ENCODE results near the gene LENG8. TPM values are rescaled to one million over a fixed set of nuclear protein-coding genes. Genes with fewer than 3 reads are reported as not detected.

Gene LENG8
- total and polyA plus RNA-seq, 2 of the 8 experiments (the other 6 are each of a cell fraction or from before 2014, with no cell fraction given), result 62.2 to 108 TPM

Small RNA genes lying within 50 kb of the gene (small RNA-seq; reads per million reads assigned to genes)
- gene AC245884.3 (ENCODE audit: insufficient read depth), result not detected

Other genes starting within 250 kb of the LENG8 start
- 1,609 and 1,661 TPM in 2 replicates for gene RPS9, start 248.3 kb upstream of the LENG8 start, total RNA-seq (2021; fragmentation: NEBNext Ultra II Directional; extraction: Animal tissue kit (Norgen Biotek cat#: 25700))
- gene RPS9, start 248.3 kb upstream of the LENG8 start, polyA plus RNA-seq (2011; rRNA removed), result 4,172 and 4,900 TPM in 2 replicates
- gene LILRB3, start 226.2 kb upstream of the LENG8 start, total RNA-seq (2021; fragmentation: NEBNext Ultra II Directional; extraction: Animal tissue kit (Norgen Biotek cat#: 25700)), result not detected in 2 replicates
- gene LILRB3, start 226.2 kb upstream of the LENG8 start, polyA plus RNA-seq (2011; rRNA removed), result not detected in 2 replicates
- gene LILRA6, start 206.4 kb upstream of the LENG8 start, total RNA-seq (2021; fragmentation: NEBNext Ultra II Directional; extraction: Animal tissue kit (Norgen Biotek cat#: 25700)), result not detected in 2 replicates
- gene LILRA6, start 206.4 kb upstream of the LENG8 start, polyA plus RNA-seq (2011; rRNA removed), result not detected in 2 replicates
- gene LILRB5, start 191.9 kb upstream of the LENG8 start, total RNA-seq (2021; fragmentation: NEBNext Ultra II Directional; extraction: Animal tissue kit (Norgen Biotek cat#: 25700)), result not detected in 2 replicates
- 0.05 and 0.06 TPM in 2 replicates for gene LILRB5, start 191.9 kb upstream of the LENG8 start, polyA plus RNA-seq (2011; rRNA removed)
- not detected in 2 replicates for gene LILRB2, start 168.1 kb upstream of the LENG8 start, total RNA-seq (2021; fragmentation: NEBNext Ultra II Directional; extraction: Animal tissue kit (Norgen Biotek cat#: 25700))
- gene LILRB2, start 168.1 kb upstream of the LENG8 start, polyA plus RNA-seq (2011; rRNA removed), result not detected in 2 replicates
- gene LILRA5, start 136.0 kb upstream of the LENG8 start, total RNA-seq (2021; fragmentation: NEBNext Ultra II Directional; extraction: Animal tissue kit (Norgen Biotek cat#: 25700)), result not detected in 2 replicates
- gene LILRA5, start 136.0 kb upstream of the LENG8 start, polyA plus RNA-seq (2011; rRNA removed), result not detected in 2 replicates
- not detected in 2 replicates for gene LILRA4, start 110.0 kb upstream of the LENG8 start, total RNA-seq (2021; fragmentation: NEBNext Ultra II Directional; extraction: Animal tissue kit (Norgen Biotek cat#: 25700))
- not detected in 2 replicates for gene LILRA4, start 110.0 kb upstream of the LENG8 start, polyA plus RNA-seq (2011; rRNA removed)
- gene LAIR1, start 84.3 kb upstream of the LENG8 start, total RNA-seq (2021; fragmentation: NEBNext Ultra II Directional; extraction: Animal tissue kit (Norgen Biotek cat#: 25700)), result not detected in 2 replicates
- 0.13 and 0.18 TPM in 2 replicates for gene LAIR1, start 84.3 kb upstream of the LENG8 start, polyA plus RNA-seq (2011; rRNA removed)
- 24.3 and 26.7 TPM in 2 replicates for gene TTYH1, start 33.7 kb upstream of the LENG8 start, total RNA-seq (2021; fragmentation: NEBNext Ultra II Directional; extraction: Animal tissue kit (Norgen Biotek cat#: 25700))
- gene TTYH1, start 33.7 kb upstream of the LENG8 start, polyA plus RNA-seq (2011; rRNA removed), result 46.5 and 92.1 TPM in 2 replicates
- 3.9 and 4.0 TPM in 2 replicates for gene LENG9, start 14.6 kb downstream of the LENG8 start, total RNA-seq (2021; fragmentation: NEBNext Ultra II Directional; extraction: Animal tissue kit (Norgen Biotek cat#: 25700))
- gene LENG9, start 14.6 kb downstream of the LENG8 start, polyA plus RNA-seq (2011; rRNA removed), result 1.6 and 2.6 TPM in 2 replicates
- 2.1 and 4.8 TPM in 2 replicates for gene CDC42EP5, start 24.1 kb downstream of the LENG8 start, total RNA-seq (2021; fragmentation: NEBNext Ultra II Directional; extraction: Animal tissue kit (Norgen Biotek cat#: 25700))
- 1.8 and 4.2 TPM in 2 replicates for gene CDC42EP5, start 24.1 kb downstream of the LENG8 start, polyA plus RNA-seq (2011; rRNA removed)
- not detected in 2 replicates for gene LAIR2, start 53.6 kb downstream of the LENG8 start, total RNA-seq (2021; fragmentation: NEBNext Ultra II Directional; extraction: Animal tissue kit (Norgen Biotek cat#: 25700))
- not detected in 2 replicates for gene LAIR2, start 53.6 kb downstream of the LENG8 start, polyA plus RNA-seq (2011; rRNA removed)
- not detected in 2 replicates for gene LILRA2, start 124.6 kb downstream of the LENG8 start, total RNA-seq (2021; fragmentation: NEBNext Ultra II Directional; extraction: Animal tissue kit (Norgen Biotek cat#: 25700))
- not detected in 2 replicates for gene LILRA2, start 124.6 kb downstream of the LENG8 start, polyA plus RNA-seq (2011; rRNA removed)
- gene LILRA1, start 144.4 kb downstream of the LENG8 start, total RNA-seq (2021; fragmentation: NEBNext Ultra II Directional; extraction: Animal tissue kit (Norgen Biotek cat#: 25700)), result not detected in 2 replicates
- not detected in 2 replicates for gene LILRA1, start 144.4 kb downstream of the LENG8 start, polyA plus RNA-seq (2011; rRNA removed)
- gene LILRB1, start 181.3 kb downstream of the LENG8 start, total RNA-seq (2021; fragmentation: NEBNext Ultra II Directional; extraction: Animal tissue kit (Norgen Biotek cat#: 25700)), result not detected in 2 replicates
- not detected in 2 replicates for gene LILRB1, start 181.3 kb downstream of the LENG8 start, polyA plus RNA-seq (2011; rRNA removed)
- gene LILRB4, start 213.8 kb downstream of the LENG8 start, total RNA-seq (2021; fragmentation: NEBNext Ultra II Directional; extraction: Animal tissue kit (Norgen Biotek cat#: 25700)), result not detected in 2 replicates
- not detected in 2 replicates for gene LILRB4, start 213.8 kb downstream of the LENG8 start, polyA plus RNA-seq (2011; rRNA removed)

All from H1 (cell line).